OCI-LY1 (cell line): Measurements from ENCODE around the gene NUDT14.

Experiments
- H2AFZ ChIP-seq: fragments of 200-600 bp; sonication (generic), shearing (Covaris generic); 2 replicates; pipeline ENCODE4 v1.6.0; 2014; ENCODE audit warnings: antibody characterized with exemption, mild to moderate bottlenecking, low read length
- H3F3A ChIP-seq: fragments of 200-600 bp; sonication (generic), shearing (Covaris generic); 2 replicates; pipeline ENCODE4 v1.6.0; 2014; ENCODE audit warnings: mild to moderate bottlenecking, antibody characterized with exemption, low read length, moderate library complexity; ENCODE audit not compliant: insufficient read depth
- H3K27ac ChIP-seq: fragments of 200-600 bp; sonication (generic); 2 replicates; pipeline ENCODE4 v1.5.1; 2014; ENCODE audit warnings: low read length, mixed run types, mild to moderate bottlenecking, low read depth; ENCODE audit not compliant: poor library complexity, severe bottlenecking
- H3K27me3 ChIP-seq: fragments of 200-600 bp; sonication (generic); 2 replicates; pipeline ENCODE4 v1.6.0; 2014; ENCODE audit warnings: antibody characterized with exemption, mild to moderate bottlenecking, low read length, moderate library complexity; ENCODE audit not compliant: insufficient read depth
- H3K36me3 ChIP-seq: fragments of 200-600 bp; sonication (generic); 2 replicates; pipeline ENCODE4 v1.6.1; 2014; ENCODE audit warnings: mild to moderate bottlenecking, antibody characterized with exemption, low read length, moderate library complexity, mixed read lengths; ENCODE audit not compliant: insufficient read depth
- H3K4me1 ChIP-seq: fragments of 200-600 bp; sonication (generic); 2 replicates; pipeline ENCODE4 v1.5.1; 2014; ENCODE audit warnings: mild to moderate bottlenecking, low read length, moderate library complexity; ENCODE audit not compliant: insufficient read depth, severe bottlenecking
- H3K4me2 ChIP-seq: fragments of 200-600 bp; sonication (generic), shearing (Covaris generic); 2 replicates; pipeline ENCODE4 v1.6.1; 2014; ENCODE audit warnings: low read length
- H3K4me3 ChIP-seq: fragments of 200-600 bp; sonication (generic); 2 replicates; pipeline ENCODE4 v1.5.1; 2014; ENCODE audit warnings: low read length, low read depth, mild to moderate bottlenecking, mixed read lengths; ENCODE audit not compliant: poor library complexity, severe bottlenecking
- H3K79me2 ChIP-seq: fragments of 200-600 bp; shearing (Covaris generic); 2 replicates; pipeline ENCODE4 v1.6.1; 2016; ENCODE audit warnings: mixed run types, low read length, mixed read lengths; ENCODE audit not compliant: insufficient read depth
- H3K9ac ChIP-seq: fragments of 200-600 bp; sonication (generic), shearing (Covaris generic); 2 replicates; pipeline ENCODE4 v1.6.1; 2014; ENCODE audit warnings: mild to moderate bottlenecking, low read length, mixed read lengths
- H3K9me2 ChIP-seq: fragments of 200-600 bp; sonication (generic), shearing (Covaris generic); 2 replicates; pipeline ENCODE4 v1.6.1; 2014; ENCODE audit warnings: low read depth, mild to moderate bottlenecking, low read length, mixed read lengths
- H3K9me3 ChIP-seq: fragments of 200-600 bp; shearing (Covaris generic); 2 replicates; pipeline ENCODE4 v1.6.1; 2014; ENCODE audit warnings: low read length, mixed read lengths
- H4K20me1 ChIP-seq: fragments of 200-600 bp; sonication (generic), shearing (Covaris generic); 2 replicates; pipeline ENCODE4 v1.6.0; 2016; ENCODE audit warnings: mild to moderate bottlenecking, low read length; ENCODE audit not compliant: insufficient read depth
- EZH2 ChIP-seq: fragments of 200-600 bp; sonication (generic), shearing (Covaris generic); IDR thresholded peaks from 2 replicates; pipeline ENCODE4 v1.8.0; 2017; ENCODE audit warnings: borderline replicate concordance, mixed run types, mild to moderate bottlenecking, antibody characterized with exemption, low read length, moderate library complexity, mixed read lengths
- TF ChIP-seq, protein P1 (sequence below): fragments of 200-600 bp; sonication (generic), shearing (Covaris generic); IDR thresholded peaks from 2 replicates; pipeline ENCODE4 v1.5.1; 2017; ENCODE audit warnings: mild to moderate bottlenecking, antibody characterized with exemption, low read length, moderate library complexity, mixed read lengths

NUDT14 gene

DNA sequence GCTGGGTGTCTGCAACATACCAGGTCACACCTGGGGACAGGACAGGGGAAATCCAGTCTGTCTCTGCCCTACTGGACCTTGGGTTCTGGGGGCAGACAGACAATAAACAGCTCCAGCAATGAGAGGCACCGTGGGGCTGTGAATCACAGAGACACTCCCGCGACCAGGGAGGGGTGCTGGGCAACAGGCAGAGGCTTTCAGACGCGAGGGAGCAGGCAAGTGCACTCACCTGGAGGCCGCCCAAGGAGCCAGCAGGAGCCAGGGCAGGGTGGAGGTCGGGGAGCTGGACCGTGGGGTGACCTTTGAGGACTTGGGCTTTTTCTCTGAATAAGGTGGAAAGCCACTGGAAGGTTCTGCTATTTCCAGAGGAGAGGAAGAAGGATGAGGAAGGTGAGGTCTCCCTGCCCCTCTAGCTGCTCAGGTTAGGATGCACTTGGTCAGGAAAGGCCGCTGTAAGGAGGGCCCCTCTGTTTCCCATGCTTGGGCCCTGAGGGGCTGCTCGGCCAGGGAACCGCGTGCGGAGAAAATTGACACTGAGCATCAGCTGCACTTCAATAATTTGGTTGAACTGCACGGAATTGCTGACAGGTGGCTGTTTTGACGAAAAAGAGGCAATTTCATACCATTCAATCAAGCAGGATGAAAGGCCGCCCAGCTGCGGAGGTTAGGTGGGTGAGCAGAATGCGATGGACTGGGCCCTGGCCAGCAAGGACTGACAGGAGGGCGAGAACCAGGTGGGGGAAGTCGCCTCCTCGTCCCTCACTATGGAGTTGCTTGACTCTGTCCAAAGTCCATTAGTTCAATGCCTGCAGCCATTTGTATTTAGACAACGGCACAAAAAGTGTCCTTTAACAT is 54.8 kb downstream of the NUDT14 start:
- Histone ChIP-seq H2AFZ (no peak overlapping the region), H3K4me2 (no peak overlapping the region), H3K9me3 (peaks cover 6% of the 10 kb centered on the region; the same call in 1 of the 2 replicates), H3F3A (no peaks in the 10 kb centered on the region), H3K36me3 (no peaks in the 10 kb centered on the region; the same call in 1 of the 2 replicates), H3K27ac (no peak overlapping the region), H3K27me3 (peaks cover 26% of the 10 kb centered on the region; the same call in 1 of the 2 replicates), H4K20me1 (no peaks in the 10 kb centered on the region), H3K4me1 (no peaks in the 10 kb centered on the region), H3K4me3 (no peak overlapping the region), H3K9ac (no peak overlapping the region), H3K9me2 (no peaks in the 10 kb centered on the region), H3K79me2 (no peaks in the 10 kb centered on the region)
- TF ChIP-seq, protein P1, sequence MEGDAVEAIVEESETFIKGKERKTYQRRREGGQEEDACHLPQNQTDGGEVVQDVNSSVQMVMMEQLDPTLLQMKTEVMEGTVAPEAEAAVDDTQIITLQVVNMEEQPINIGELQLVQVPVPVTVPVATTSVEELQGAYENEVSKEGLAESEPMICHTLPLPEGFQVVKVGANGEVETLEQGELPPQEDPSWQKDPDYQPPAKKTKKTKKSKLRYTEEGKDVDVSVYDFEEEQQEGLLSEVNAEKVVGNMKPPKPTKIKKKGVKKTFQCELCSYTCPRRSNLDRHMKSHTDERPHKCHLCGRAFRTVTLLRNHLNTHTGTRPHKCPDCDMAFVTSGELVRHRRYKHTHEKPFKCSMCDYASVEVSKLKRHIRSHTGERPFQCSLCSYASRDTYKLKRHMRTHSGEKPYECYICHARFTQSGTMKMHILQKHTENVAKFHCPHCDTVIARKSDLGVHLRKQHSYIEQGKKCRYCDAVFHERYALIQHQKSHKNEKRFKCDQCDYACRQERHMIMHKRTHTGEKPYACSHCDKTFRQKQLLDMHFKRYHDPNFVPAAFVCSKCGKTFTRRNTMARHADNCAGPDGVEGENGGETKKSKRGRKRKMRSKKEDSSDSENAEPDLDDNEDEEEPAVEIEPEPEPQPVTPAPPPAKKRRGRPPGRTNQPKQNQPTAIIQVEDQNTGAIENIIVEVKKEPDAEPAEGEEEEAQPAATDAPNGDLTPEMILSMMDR, result no peak
- no peak for TF ChIP-seq EZH2

DNA sequence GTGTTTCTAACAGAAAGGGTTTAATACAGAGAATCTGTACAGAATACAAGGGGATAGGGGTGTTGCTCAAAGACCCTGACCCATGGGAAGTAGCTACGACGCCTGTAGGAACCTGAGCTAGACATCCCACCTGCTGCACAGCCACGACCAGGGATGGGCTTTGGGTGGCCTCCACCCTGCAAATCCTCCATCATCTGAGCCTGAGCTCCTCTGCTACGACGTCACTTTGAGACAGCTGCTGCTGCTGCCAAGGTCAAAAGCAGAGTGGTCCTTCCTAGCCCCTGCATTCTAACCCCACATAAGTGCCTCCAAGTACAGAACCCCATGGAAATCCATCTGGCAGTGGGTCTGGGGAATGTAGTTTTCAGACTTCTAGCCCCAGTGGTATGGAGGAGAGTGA is 56.3 kb downstream of the NUDT14 start:
- H3K4me3 ChIP-seq, result no peak overlapping the region
- H3K36me3 ChIP-seq, result no peaks in the 10 kb centered on the region; the same call in 1 of the 2 replicates
- no peaks in the 10 kb centered on the region for H3K4me1 ChIP-seq
- no peak overlapping the region for H3K4me2 ChIP-seq
- H4K20me1 ChIP-seq, result no peaks in the 10 kb centered on the region
- H3K9me2 ChIP-seq, result no peaks in the 10 kb centered on the region
- H3K27me3 ChIP-seq, result peaks cover 36% of the 10 kb centered on the region; the same call in 1 of the 2 replicates
- no peak overlapping the region for H3K27ac ChIP-seq
- TF ChIP-seq, protein P1, result no peak
- no peak for TF ChIP-seq EZH2
- H2AFZ ChIP-seq, result no peak overlapping the region
- H3K9ac ChIP-seq, result no peak overlapping the region
- peaks cover 5% of the 10 kb centered on the region; the same call in 1 of the 2 replicates for H3K9me3 ChIP-seq
- no peaks in the 10 kb centered on the region for H3F3A ChIP-seq
- H3K79me2 ChIP-seq, result no peaks in the 10 kb centered on the region

DNA sequence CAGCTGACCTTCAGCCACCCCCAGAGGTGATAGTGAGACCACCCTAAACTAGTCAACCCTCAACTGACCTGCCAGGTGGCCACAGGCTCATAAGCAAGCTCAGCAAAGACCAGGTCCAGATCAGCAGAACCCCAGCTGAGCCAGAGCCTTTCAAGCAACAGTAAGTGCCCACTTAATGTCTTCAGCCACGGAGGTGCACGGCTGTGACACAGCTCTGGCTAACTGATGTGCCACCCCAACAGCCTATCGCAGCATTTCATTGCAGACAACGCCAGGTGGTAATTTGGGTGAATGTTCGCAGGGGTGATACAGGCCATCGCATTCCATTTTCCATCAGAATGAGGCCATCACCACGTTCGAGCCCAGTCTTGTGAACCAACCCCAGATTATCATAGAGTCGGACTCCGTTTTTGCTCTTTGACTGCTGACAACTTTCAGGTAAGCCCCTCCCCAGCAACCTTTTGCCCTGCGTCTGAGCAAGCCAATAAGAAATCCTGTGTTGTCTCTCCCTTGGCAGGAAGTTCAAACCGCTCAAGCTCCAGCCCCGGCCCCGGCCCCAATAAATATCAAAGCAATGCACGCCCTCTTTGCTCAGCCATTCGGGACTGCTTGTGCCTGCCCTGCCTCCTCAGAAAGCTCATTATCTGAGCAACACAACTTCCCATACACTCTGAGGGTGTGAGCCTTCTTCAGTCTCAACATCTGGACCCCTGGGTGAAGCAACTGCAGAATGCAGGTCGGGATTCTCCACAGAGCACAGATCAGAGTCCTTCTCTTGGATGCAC is 56.9 kb downstream of the NUDT14 start:
- Histone ChIP-seq H3K79me2 (no peaks in the 10 kb centered on the region), H3K9me3 (peaks cover 3% of the 10 kb centered on the region; the same call in 1 of the 2 replicates), H3K27ac (no peak overlapping the region), H3K4me2 (no peak overlapping the region), H3K9ac (no peak overlapping the region), H3K4me3 (no peak overlapping the region), H3K9me2 (no peaks in the 10 kb centered on the region), H3K4me1 (no peaks in the 10 kb centered on the region), H3F3A (no peaks in the 10 kb centered on the region), H2AFZ (no peak overlapping the region), H3K27me3 (peaks cover 31% of the 10 kb centered on the region; the same call in 1 of the 2 replicates), H4K20me1 (no peaks in the 10 kb centered on the region), H3K36me3 (no peaks in the 10 kb centered on the region; the same call in 1 of the 2 replicates)
- no peak for TF ChIP-seq EZH2
- TF ChIP-seq, protein P1, result no peak
